GM23338 (cell line): ENCODE results near the gene NDUFB4. TPM values are rescaled to one million over a fixed set of nuclear protein-coding genes. Genes with fewer than 3 reads are reported as not detected.

Experiments
- ATAC-seq: fragments of 200-7000 bp; cut with Tn5 transposase; 3 replicates; pipeline ENCODE4 v1.9.1; 2020
- DNase-seq: peaks from one replicate; pipeline ENCODE4 v3.0.0-alpha.2; 2015; ENCODE audit warnings: low spot score
- H2AFZ ChIP-seq: fragments of 200-600 bp; sonication (generic); 2 replicates; pipeline ENCODE4 v1.8.0; 2016; ENCODE audit warnings: antibody characterized with exemption, mild to moderate bottlenecking, moderate library complexity
- H3F3A ChIP-seq: fragments of 200-600 bp; sonication (generic); replicated peaks from 2 replicates; pipeline ENCODE4 v1.8.0; 2017; ENCODE audit warnings: antibody characterized with exemption, mixed run types, low read depth
- H3K27ac ChIP-seq: fragments of 200-600 bp; sonication (generic); 2 replicates; pipeline ENCODE4 v1.6.1; 2016; ENCODE audit warnings: low read depth
- H3K27me3 ChIP-seq: fragments of 200-600 bp; sonication (generic); 2 replicates; pipeline ENCODE4 v1.8.0; 2016; ENCODE audit warnings: mild to moderate bottlenecking, mixed run types, moderate library complexity; ENCODE audit not compliant: insufficient read depth
- H3K36me3 ChIP-seq: fragments of 200-600 bp; sonication (generic); 2 replicates; pipeline ENCODE4 v1.8.0; 2016; ENCODE audit warnings: mild to moderate bottlenecking; ENCODE audit not compliant: insufficient read depth
- H3K4me1 ChIP-seq: fragments of 200-600 bp; sonication (generic); 2 replicates; pipeline ENCODE4 v1.8.0; 2016; ENCODE audit warnings: mild to moderate bottlenecking, moderate library complexity; ENCODE audit not compliant: insufficient read depth
- H3K4me2 ChIP-seq: fragments of 200-600 bp; sonication (generic); 2 replicates; pipeline ENCODE4 v1.7.1; 2017; ENCODE audit warnings: mixed run types
- H3K4me3 ChIP-seq: fragments of 200-600 bp; sonication (generic); 2 replicates; pipeline ENCODE4 v1.6.1; 2016; ENCODE audit warnings: mixed run types
- H3K79me2 ChIP-seq: fragments of 200-600 bp; sonication (generic); replicated peaks from 2 replicates; pipeline ENCODE4 v1.8.0; 2017; ENCODE audit warnings: mild to moderate bottlenecking; ENCODE audit not compliant: insufficient read depth
- H3K9me2 ChIP-seq: fragments of 200-600 bp; sonication (generic); 2 replicates; pipeline ENCODE4 v1.8.0; 2017; ENCODE audit not compliant: insufficient read depth
- H4K20me1 ChIP-seq: fragments of 200-600 bp; sonication (generic); replicated peaks from 2 replicates; pipeline ENCODE4 v1.8.0; 2017; ENCODE audit warnings: mild to moderate bottlenecking; ENCODE audit not compliant: insufficient read depth
- H3K27ac Mint-ChIP-seq: 2 replicates; pipeline ENCODE4 v1.8.0; 2020; ENCODE audit warnings: inconsistent platforms, mild to moderate bottlenecking, moderate library complexity, mixed read lengths
- H3K27me3 Mint-ChIP-seq: 3 replicates; pipeline ENCODE4 v1.8.0; 2022; ENCODE audit warnings: low read depth, mild to moderate bottlenecking, moderate library complexity, mixed read lengths, inconsistent platforms; ENCODE audit not compliant: insufficient read depth, poor library complexity
- H3K36me3 Mint-ChIP-seq: 3 replicates; pipeline ENCODE4 v1.8.0; 2021; ENCODE audit warnings: low read depth, mild to moderate bottlenecking, inconsistent platforms, moderate library complexity, mixed read lengths
- H3K4me1 Mint-ChIP-seq: 3 replicates; pipeline ENCODE4 v1.8.0; 2020; ENCODE audit warnings: mild to moderate bottlenecking, inconsistent platforms, mixed read lengths
- H3K4me3 Mint-ChIP-seq: 3 replicates; pipeline ENCODE4 v1.8.0; 2021; ENCODE audit warnings: moderate library complexity, mild to moderate bottlenecking, inconsistent platforms, mixed read lengths
- H3K9me3 Mint-ChIP-seq: 3 replicates; pipeline ENCODE4 v1.8.0; 2020; ENCODE audit warnings: moderate library complexity, mild to moderate bottlenecking, inconsistent platforms, mixed read lengths
- CTCF ChIP-seq, 2 experiments: fragments of 200-600 bp in 1 of 2; sonication (generic) in 1 of 2; conservative IDR thresholded peaks; 2 replicates each; pipeline versions ENCODE4 v1.5.1 to v1.6.1; 2016 to 2017; ENCODE audit warnings: antibody characterized with exemption in 2 of 2, low read depth in 2 of 2, mild to moderate bottlenecking in 2 of 2, moderate library complexity in 1 of 2
- ETS1 ChIP-seq: IDR thresholded peaks from 2 replicates; pipeline ENCODE4 v1.6.1; 2016; ENCODE audit warnings: antibody characterized with exemption
- EZH2phosphoT487 ChIP-seq: fragments of 200-600 bp; sonication (generic); IDR thresholded peaks from one replicate; pipeline ENCODE4 v1.8.1; 2018; ENCODE audit warnings: antibody characterized with exemption; ENCODE audit not compliant: unreplicated experiment
- JUNB ChIP-seq: IDR thresholded peaks from one replicate; pipeline ENCODE4 v1.6.1; 2016; ENCODE audit warnings: antibody characterized with exemption; ENCODE audit not compliant: unreplicated experiment
- NANOG ChIP-seq: IDR thresholded peaks from 2 replicates; pipeline ENCODE4 v1.6.1; 2016; ENCODE audit warnings: antibody characterized with exemption, borderline replicate concordance
- STAT1 ChIP-seq: IDR thresholded peaks from one replicate; pipeline ENCODE4 v1.6.1; 2016; ENCODE audit warnings: antibody characterized with exemption; ENCODE audit not compliant: unreplicated experiment
- ZNF114 ChIP-seq: fragments of 250-450 bp; sonication (Bioruptor Pico); IDR thresholded peaks from 2 replicates; pipeline ENCODE4 v1.5.0; 2020; ENCODE audit warnings: mild to moderate bottlenecking, moderate library complexity
- ZNF331 ChIP-seq: fragments of 250-450 bp; sonication (Bioruptor Pico); IDR thresholded peaks from 2 replicates; pipeline ENCODE4 v1.5.0; 2020; ENCODE audit warnings: low read depth, mild to moderate bottlenecking, moderate library complexity
- ZNF462 ChIP-seq: fragments of 250-450 bp; sonication (Bioruptor Pico); IDR thresholded peaks from 2 replicates; pipeline ENCODE4 v1.5.0; 2020; ENCODE audit warnings: mild to moderate bottlenecking, moderate library complexity
- polyA plus RNA-seq: library from polyadenylated mRNA; unstranded; fragments of >200 nt; fragmentation: Nextera tagmentation; extraction: Ambion mirVana; gene quantifications from 2 replicates; pipeline ENCODE4 v1.2.1, GENCODE V29; 2016
- total RNA-seq: library from RNA; depleted of rRNA; stranded (reverse); fragments of >200 nt; shearing (Covaris generic); gene quantifications from 2 replicates; pipeline ENCODE4 v1.2.3, GENCODE V29; 2014

Gene NDUFB4
- total and polyA plus RNA-seq, 2 experiments from 2014 or later = 199 to 716 TPM

GRCh38 chr3:120558771-120559241 is 37.3 kb upstream of the NDUFB4 start:
- Mint-ChIP-seq H3K9me3 (no peaks in the 10 kb centered on the region), H3K27me3 (peaks cover 5% of the 10 kb centered on the region), H3K4me3 (peak overlapping the region; percentile 86), H3K27ac (peak overlapping the region; percentile 26; the same call in 1 of the 2 replicates), H3K4me1 (peaks cover 26% of the 10 kb centered on the region), H3K36me3 (no peaks in the 10 kb centered on the region)
- TF ChIP-seq ETS1 (no peak), ZNF462 (no peak), EZH2phosphoT487 (no peak), NANOG (no peak), ZNF331 (no peak; the same call in 1 of the 2 replicates), STAT1 (no peak), CTCF (conservative IDR thresholded peaks at IDR 0.05; ENCODE audit: low read depth in 2 of 2) (peak; percentile 88 to 90), ZNF114 (no peak), JUNB (no peak)
- peak overlapping the region; percentile 57 for H3K4me3 ChIP-seq
- H3K36me3 ChIP-seq = no peaks in the 10 kb centered on the region
- peak overlapping the region; percentile 83 for H3K4me2 ChIP-seq
- H3K27ac ChIP-seq = 0 out of 2 replicates have a peak overlapping the region, but pooled peaks have one; percentile 23
- peaks cover 11% of the 10 kb centered on the region for H3K27me3 ChIP-seq
- H3K9me2 ChIP-seq = no peaks in the 10 kb centered on the region; the same call in 1 of the 2 replicates
- peak; percentile 97 for DNase-seq
- H2AFZ ChIP-seq = peak overlapping the region; percentile 90
- ATAC-seq = peak; percentile 73
- no peaks in the 10 kb centered on the region for H4K20me1 ChIP-seq
- peaks cover 12% of the 10 kb centered on the region for H3K4me1 ChIP-seq
- no peaks in the 10 kb centered on the region for H3K79me2 ChIP-seq
- 0 out of 2 replicates have a peak, but pooled peaks cover 6% of the 10 kb centered on the region for H3F3A ChIP-seq
